ENCODE data around the gene ARAP1.

GRCh38 chr11:72754149-72754543, 1.9 kb upstream of the ARAP1 start:
- TF ChIP-seq TAF1 (IDR thresholded peaks at IDR 0.05; ENCODE audit: low read depth) (no peak), SMC3 (conservative IDR thresholded peaks at IDR 0.05; ENCODE audit: poor library complexity) (no peak)

Data from neural cell (in vitro differentiated cells).